H1 (cell line): Measurements from ENCODE around the gene UNC5B. TPM values are rescaled to one million over a fixed set of nuclear protein-coding genes. Genes with fewer than 3 reads are reported as not detected.

Experiments used
- CTCF ChIA-PET: fragments of 300-600 bp; sonication (Branson Sonifier 250); formaldehyde crosslinking; loops from one replicate; lab custom pipeline; 2021; ENCODE audit not compliant: partially characterized antibody; lab: Charles Lee
- POLR2A ChIA-PET: fragments of 300-600 bp; sonication (Branson Sonifier 250); formaldehyde crosslinking; loops from one replicate; lab custom pipeline; 2021; ENCODE audit warnings: inconsistent platforms; ENCODE audit not compliant: partially characterized antibody; lab: Charles Lee
- DNase-seq, 2 experiments: peaks; one replicate each; pipeline versions ENCODE4 v3.0.0 to v3.0.0-alpha.2; 2010 to 2022; ENCODE audit warnings: low spot score in 2 of 2, low read depth in 1 of 2, mixed read lengths in 1 of 2
- FAIRE-seq: peaks from 2 replicates; lab custom pipeline; 2011; peaks lifted over from hg19 to GRCh38; lab: Jason Lieb, UNC
- H2AFZ ChIP-seq: 2 replicates; pipeline ENCODE4 v1.8.1; 2012; ENCODE audit warnings: low read length, inconsistent platforms
- H2AK5ac ChIP-seq: 2 replicates; pipeline ENCODE4 v1.6.1; 2013; ENCODE audit warnings: low read depth, low read length
- H2BK120ac ChIP-seq: replicated peaks from 2 replicates; pipeline ENCODE3; 2013; ENCODE audit warnings: low read depth, low read length, inconsistent platforms
- H2BK12ac ChIP-seq: 2 replicates; pipeline ENCODE4 v1.6.1; 2013; ENCODE audit warnings: low read depth, low read length
- H2BK15ac ChIP-seq: 2 replicates; pipeline ENCODE4 v1.6.1; 2013; ENCODE audit warnings: low read length
- H2BK20ac ChIP-seq: 2 replicates; pipeline ENCODE4 v1.6.1; 2013; ENCODE audit warnings: low read length
- H2BK5ac ChIP-seq: 2 replicates; pipeline ENCODE4 v1.6.1; 2013; ENCODE audit warnings: low read depth, low read length
- H3K14ac ChIP-seq: 2 replicates; pipeline ENCODE4 v1.6.1; 2013; ENCODE audit warnings: inconsistent platforms; ENCODE audit not compliant: insufficient read length
- H3K18ac ChIP-seq: 2 replicates; pipeline ENCODE4 v1.6.1; 2013; ENCODE audit warnings: low read length; ENCODE audit errors: extremely low read depth
- H3K23ac ChIP-seq: 2 replicates; pipeline ENCODE4 v1.6.1; 2013; ENCODE audit warnings: inconsistent platforms; ENCODE audit not compliant: insufficient read length
- H3K23me2 ChIP-seq: 2 replicates; pipeline ENCODE4 v1.6.1; 2013; ENCODE audit warnings: low read depth, low read length
- H3K27ac ChIP-seq: 2 replicates; pipeline ENCODE4 v1.6.1; 2011; ENCODE audit warnings: low read depth, low read length, inconsistent platforms
- H3K27me3 ChIP-seq, 4 experiments: replicated peaks in 1 of 4; 1 replicate in 1 of 4; 2 replicates in 3 of 4; pipeline versions ENCODE4 v1.6.1 to v1.8.1; 2011 to 2013; ENCODE audit warnings: low read length in 3 of 4, mild to moderate bottlenecking in 3 of 4, inconsistent platforms in 2 of 4, mixed read lengths in 2 of 4, moderate library complexity in 1 of 4; ENCODE audit not compliant: control insufficient read depth in 3 of 4, insufficient read depth in 3 of 4; ENCODE audit errors: extremely low read depth in 1 of 4
- H3K36me3 ChIP-seq, 4 experiments: 2 replicates each; pipeline versions ENCODE4 v1.6.1 to v1.8.1; 2011 to 2013; ENCODE audit warnings: mild to moderate bottlenecking in 4 of 4, low read length in 3 of 4, moderate library complexity in 2 of 4, control low read depth in 1 of 4, inconsistent platforms in 1 of 4; ENCODE audit not compliant: insufficient read depth in 4 of 4, control insufficient read depth in 2 of 4
- H3K4ac ChIP-seq: replicated peaks from 2 replicates; pipeline ENCODE3; 2013; ENCODE audit warnings: low read length, low read depth, mixed read lengths, inconsistent platforms; ENCODE audit not compliant: insufficient read length
- H3K4me1 ChIP-seq, 4 experiments: replicated peaks in 1 of 4; 1 replicate in 1 of 4; 2 replicates in 3 of 4; pipeline versions ENCODE4 v1.6.1 to v1.8.1; 2011 to 2013; ENCODE audit warnings: low read length in 3 of 4, inconsistent platforms in 2 of 4, mixed read lengths in 1 of 4; ENCODE audit not compliant: insufficient read depth in 4 of 4, control insufficient read depth in 3 of 4
- H3K4me2 ChIP-seq, 2 experiments: 2 replicates each; pipeline versions ENCODE4 v1.6.1 to v1.8.1; 2011 to 2013; ENCODE audit warnings: low read depth in 2 of 2, low read length in 2 of 2, control low read depth in 1 of 2, inconsistent platforms in 1 of 2, mild to moderate bottlenecking in 1 of 2; ENCODE audit not compliant: insufficient read depth in 1 of 2
- H3K4me3 ChIP-seq, 4 experiments: fragments of 200-600, 300-600 bp in 1 of 4; sonication (generic), shearing (Covaris generic), sonication (Bioruptor Twin) in 1 of 4; 2 replicates each; pipeline versions ENCODE4 v1.5.1 to v1.8.1; 2011 to 2016; ENCODE audit warnings: low read length in 4 of 4, low read depth in 3 of 4, control low read depth in 2 of 4, inconsistent platforms in 2 of 4, mild to moderate bottlenecking in 2 of 4, mixed read lengths in 1 of 4, moderate library complexity in 1 of 4; ENCODE audit not compliant: insufficient read depth in 2 of 4; ENCODE audit errors: extremely low read depth in 1 of 4
- H3K56ac ChIP-seq: replicated peaks from 2 replicates; pipeline ENCODE3; 2013; ENCODE audit warnings: low read depth, mild to moderate bottlenecking, mixed read lengths, low read length, inconsistent platforms; ENCODE audit not compliant: insufficient read length
- H3K79me1 ChIP-seq: 2 replicates; pipeline ENCODE4 v1.6.1; 2013; ENCODE audit warnings: low read depth, low read length, control low read depth
- H3K79me2 ChIP-seq, 2 experiments: 2 replicates each; pipeline versions ENCODE4 v1.6.1 to v1.8.1; 2012 to 2013; ENCODE audit warnings: low read length in 2 of 2, mild to moderate bottlenecking in 2 of 2, inconsistent platforms in 1 of 2; ENCODE audit not compliant: insufficient read depth in 2 of 2, control insufficient read depth in 1 of 2
- H3K9ac ChIP-seq, 4 experiments: replicated peaks in 1 of 4; 1 replicate in 1 of 4; 2 replicates in 3 of 4; pipeline versions ENCODE4 v1.6.1 to v1.8.1; 2011 to 2013; ENCODE audit warnings: low read depth in 3 of 4, low read length in 3 of 4, control low read depth in 2 of 4, mild to moderate bottlenecking in 2 of 4, moderate library complexity in 2 of 4, inconsistent platforms in 1 of 4; ENCODE audit errors: extremely low read depth in 1 of 4
- H3K9me3 ChIP-seq, 2 experiments: 2 replicates each; pipeline versions ENCODE4 v1.6.1 to v1.8.1; 2012 to 2013; ENCODE audit warnings: mild to moderate bottlenecking in 2 of 2, moderate library complexity in 2 of 2, control low read depth in 1 of 2, inconsistent platforms in 1 of 2, low read depth in 1 of 2, low read length in 1 of 2, mixed read lengths in 1 of 2; ENCODE audit not compliant: insufficient read depth in 2 of 2
- H4K20me1 ChIP-seq, 2 experiments: replicated peaks in 1 of 2; 2 replicates each; pipeline versions ENCODE3 to v1.8.1; 2011 to 2013; ENCODE audit warnings: inconsistent platforms in 2 of 2, low read length in 2 of 2, mild to moderate bottlenecking in 1 of 2; ENCODE audit not compliant: insufficient read depth in 2 of 2, control insufficient read depth in 1 of 2
- H4K5ac ChIP-seq: 2 replicates; pipeline ENCODE4 v1.6.1; 2013; ENCODE audit warnings: low read length, low read depth, mixed read lengths, inconsistent platforms; ENCODE audit not compliant: insufficient read length
- H4K8ac ChIP-seq: 2 replicates; pipeline ENCODE4 v1.8.0; 2013; ENCODE audit warnings: mild to moderate bottlenecking, moderate library complexity, low read length, inconsistent platforms; ENCODE audit not compliant: insufficient read depth; ENCODE audit errors: extremely low read depth
- H4K91ac ChIP-seq: replicated peaks from 2 replicates; pipeline ENCODE3; 2013; ENCODE audit warnings: low read length, mixed read lengths, inconsistent platforms; ENCODE audit not compliant: insufficient read length
- ASH2L ChIP-seq: fragments of 200-600, 300-600 bp; sonication (generic); IDR thresholded peaks from one replicate; pipeline ENCODE4 v1.7.1; 2017; ENCODE audit warnings: low read length
- EGR1 ChIP-seq: IDR thresholded peaks from 2 replicates; pipeline ENCODE4 v1.6.1; 2011; ENCODE audit warnings: low read depth, low read length, borderline replicate concordance
- NANOG ChIP-seq: IDR thresholded peaks from 2 replicates; pipeline ENCODE4 v1.6.1; 2011; ENCODE audit warnings: low read length, low read depth, mild to moderate bottlenecking, inconsistent platforms; ENCODE audit not compliant: insufficient read depth, poor library complexity, severe bottlenecking
- SIX5 ChIP-seq: IDR thresholded peaks from 2 replicates; pipeline ENCODE4 v1.6.1; 2011; ENCODE audit warnings: mild to moderate bottlenecking, low read depth, low read length
- SUZ12 ChIP-seq: fragments of 200-600 bp; sonication (generic); IDR thresholded peaks from 2 replicates; pipeline ENCODE4 v1.6.1; 2012; ENCODE audit warnings: mild to moderate bottlenecking, inconsistent platforms, low read length, moderate library complexity, mixed read lengths
- TBP ChIP-seq: IDR thresholded peaks from 2 replicates; pipeline ENCODE4 v1.6.1; 2011; ENCODE audit warnings: low read depth, low read length, improper control_type of control experiment
- YY1 ChIP-seq: IDR thresholded peaks from 2 replicates; pipeline ENCODE4 v1.6.1; 2011; ENCODE audit warnings: low read depth, mild to moderate bottlenecking, low read length
- WGBS, 2 experiments: shearing (Covaris generic) in 1 of 2; methylation state at CpG; one replicate each; pipeline versions ENCODE4 v1.1.6 to v1.1.7; 2013 to 2015; ENCODE audit warnings: low lambda C conversion rate in 2 of 2, mixed read lengths in 2 of 2, inconsistent platforms in 1 of 2, low coverage in 1 of 2, missing lambda C conversion rate in 1 of 2; ENCODE audit not compliant: insufficient replicate concordance in 2 of 2, insufficient coverage in 1 of 2, insufficient read length in 1 of 2; ENCODE audit errors: extremely low coverage in 1 of 2, missing lambda C conversion rate in 1 of 2; 5-methylcytosine and 5-hydroxymethylcytosine counted together
- polyA plus RNA-seq, 7 experiments: library from polyadenylated mRNA; depleted of rRNA in 3 of 7; stranded (reverse) in 5 of 7; unstranded in 2 of 7; fragments of >200 nt in 5 of 7; fragments of 200-250 nt in 2 of 7; gene quantifications; 1 replicate in 5 of 7; 2 replicates in 1 of 7; 4 replicates in 1 of 7; pipeline versions ENCODE4 v1.2.1 to v1.2.3, GENCODE V29; 2011 to 2013; ENCODE audit warnings: missing spikeins in 2 of 7, mixed read lengths in 2 of 7
- total RNA-seq: library from RNA; stranded (reverse); fragmentation: NEBNext Ultra II Directional; extraction: Animal tissue kit (Norgen Biotek cat#: 25700); gene quantifications from 2 replicates; pipeline ENCODE4 v1.2.1, GENCODE V29; 2021

UNC5B gene
- total and polyA plus RNA-seq, 2 of the 8 experiments (the other 6 are each of a cell fraction or from before 2014, with no cell fraction given), result 27.9 to 31.8 TPM

DNA sequence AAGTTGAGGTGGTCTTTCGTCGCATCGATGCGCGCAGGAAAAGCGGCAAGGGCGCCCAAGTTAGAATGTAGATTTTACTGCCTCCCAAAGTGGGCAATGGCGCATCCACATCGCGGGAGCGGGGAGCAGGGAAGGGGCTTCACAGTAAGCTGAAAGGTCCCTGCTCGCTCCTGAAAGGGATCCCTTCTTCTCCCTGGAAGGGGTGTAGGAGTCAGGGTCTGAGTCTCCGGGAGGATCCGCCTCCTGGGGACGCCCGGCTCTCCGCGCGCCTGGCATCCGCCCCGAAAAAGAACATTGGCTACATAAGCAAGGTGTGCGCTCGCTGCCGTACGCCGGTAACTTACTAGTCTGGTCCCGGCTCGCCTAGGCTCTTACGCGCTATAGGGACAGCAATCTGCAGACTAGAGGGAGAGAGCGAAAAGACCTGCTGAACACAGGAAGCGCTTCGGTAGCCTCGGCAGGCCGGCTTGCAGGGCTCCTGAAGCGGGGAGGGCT lies 804 bp downstream of the UNC5B start:
- Histone ChIP-seq H3K36me3 (no peaks in the 10 kb centered on the region), H3K4ac (no peak overlapping the region), H3K4me1 (peaks cover 22 to 53% (median 27%) of the 10 kb centered on the region in 4 experiments), H3K27ac (no peak overlapping the region), H2BK12ac (peak overlapping the region; percentile 27; the same call in 1 of the 2 replicates), H2AK5ac (no peak overlapping the region), H4K20me1 (peaks cover 1 to 3% of the 10 kb centered on the region in 2 experiments), H2BK15ac (no peak overlapping the region), H3K4me2 (peak overlapping the region; percentile 90 to 99), H3K9me3 (no peaks in the 10 kb centered on the region), H3K79me2 (peaks cover 0 to 34% of the 10 kb centered on the region in 2 experiments; a peak in 3 of 4 replicates), H3K18ac (peak overlapping the region; percentile 11; the same call in 1 of the 2 replicates), H3K14ac (no peak overlapping the region), H3K9ac (peak overlapping the region in 3 of 4 experiments; percentile 20 to 26 (median 24); a peak in 4 of 7 replicates), H3K23me2 (peaks cover 24% of the 10 kb centered on the region; the same call in 1 of the 2 replicates), H3K4me3 (peak overlapping the region; percentile 65 to 91 (median 78)), H2BK120ac (no peak overlapping the region), H4K8ac (no peak overlapping the region), H4K5ac (no peak overlapping the region), H3K79me1 (peaks cover 4% of the 10 kb centered on the region), H3K23ac (no peak overlapping the region), H2BK5ac (no peak overlapping the region), H2BK20ac (no peak overlapping the region), H2AFZ (no peak overlapping the region), H4K91ac (no peak overlapping the region), H3K27me3 (peaks cover 1 to 31% (median 23%) of the 10 kb centered on the region in 4 experiments), H3K56ac (peak overlapping the region; percentile 11)
- 1% methylated on average over 34 of the region's 36 CpGs; no CpG with 5 or more reads in 1 of the 2 experiments for WGBS, 2 experiments
- TF ChIP-seq ASH2L (peak; percentile 50), SUZ12 (peak; percentile 51; the same call in 1 of the 2 replicates), EGR1 (no peak), TBP (peak; percentile 29; the same call in 1 of the 2 replicates), SIX5 (no peak), NANOG (no peak), YY1 (no peak)
- CTCF ChIA-PET, result interaction anchor here (0.7 to 12.3 kb wide), 11 partner anchors 10 to 310 kb away, joined by 3 to 138 read pairs (median 4); no protein-coding TSS in a partner anchor
- DNase-seq (peak in 1 of 2 experiments; percentile 66), FAIRE-seq (no peak)
- POLR2A ChIA-PET, result interaction anchor here (1.0 to 4.6 kb wide), 9 partner anchors 8 to 62 kb away, joined by 3 to 17 read pairs (median 4); no protein-coding TSS in a partner anchor
